ENCODE data around the gene FASN.

The FASN gene

DNA sequence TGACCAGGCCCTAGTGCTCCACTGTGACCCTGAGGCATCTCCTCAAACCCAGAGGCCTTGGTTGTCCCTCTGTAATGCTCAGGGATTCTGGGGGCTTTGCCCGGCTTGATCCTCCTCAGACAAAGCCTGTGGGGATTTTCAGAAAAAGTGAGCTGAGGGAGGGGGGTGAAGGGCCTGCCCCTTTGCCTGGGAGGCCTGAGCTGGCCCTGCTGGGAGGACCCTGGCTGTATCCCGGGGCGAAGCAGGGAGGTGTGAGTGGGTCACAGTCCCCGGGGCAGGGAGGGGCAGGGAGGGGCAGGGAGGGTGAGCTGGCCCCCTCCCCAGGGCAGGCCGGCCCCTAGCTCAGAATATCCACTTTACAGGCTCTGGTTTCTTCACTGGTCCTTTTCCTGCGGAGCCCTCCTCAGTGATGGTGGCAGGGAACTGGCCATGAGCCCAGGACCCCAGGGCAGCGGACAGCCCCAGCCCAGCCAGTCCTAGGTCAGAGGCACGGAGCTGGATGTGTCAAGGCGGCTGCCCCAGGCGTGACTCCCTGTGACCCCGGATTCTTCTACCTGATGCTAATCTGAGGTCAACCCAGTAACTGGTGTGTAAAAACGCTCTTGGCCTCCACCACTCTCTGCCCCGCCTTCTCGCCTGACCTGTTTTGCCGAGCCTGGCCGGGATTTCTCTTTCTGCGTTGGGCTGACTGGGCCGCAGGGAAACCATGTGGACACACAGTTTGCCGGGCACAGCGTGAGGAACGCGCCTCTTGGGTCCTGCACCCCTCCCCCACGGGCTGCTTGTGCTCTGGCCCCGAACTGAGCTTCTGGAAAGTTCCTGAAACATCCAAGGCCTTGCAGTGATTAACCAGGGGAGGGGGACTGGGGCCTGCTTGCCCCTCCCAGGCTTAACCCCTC is 5.8 kb upstream of the FASN start:
- DNase-seq (ENCODE audit: low read depth) = no peak
- TF ChIP-seq, protein P1, sequence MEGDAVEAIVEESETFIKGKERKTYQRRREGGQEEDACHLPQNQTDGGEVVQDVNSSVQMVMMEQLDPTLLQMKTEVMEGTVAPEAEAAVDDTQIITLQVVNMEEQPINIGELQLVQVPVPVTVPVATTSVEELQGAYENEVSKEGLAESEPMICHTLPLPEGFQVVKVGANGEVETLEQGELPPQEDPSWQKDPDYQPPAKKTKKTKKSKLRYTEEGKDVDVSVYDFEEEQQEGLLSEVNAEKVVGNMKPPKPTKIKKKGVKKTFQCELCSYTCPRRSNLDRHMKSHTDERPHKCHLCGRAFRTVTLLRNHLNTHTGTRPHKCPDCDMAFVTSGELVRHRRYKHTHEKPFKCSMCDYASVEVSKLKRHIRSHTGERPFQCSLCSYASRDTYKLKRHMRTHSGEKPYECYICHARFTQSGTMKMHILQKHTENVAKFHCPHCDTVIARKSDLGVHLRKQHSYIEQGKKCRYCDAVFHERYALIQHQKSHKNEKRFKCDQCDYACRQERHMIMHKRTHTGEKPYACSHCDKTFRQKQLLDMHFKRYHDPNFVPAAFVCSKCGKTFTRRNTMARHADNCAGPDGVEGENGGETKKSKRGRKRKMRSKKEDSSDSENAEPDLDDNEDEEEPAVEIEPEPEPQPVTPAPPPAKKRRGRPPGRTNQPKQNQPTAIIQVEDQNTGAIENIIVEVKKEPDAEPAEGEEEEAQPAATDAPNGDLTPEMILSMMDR (IDR thresholded peaks at IDR 0.05; ENCODE audit: low read depth, low read length, missing control alignments) = no peak
- no peak overlapping the region for H3K4me3 ChIP-seq (ENCODE audit: low read depth, low read length)
- in situ Hi-C loops (cut with HindIII; ENCODE audit: low sequenced_read_pairs) = no loop called here

GRCh38 chr17:82101767-82102679 is 4.0 kb upstream of the FASN start:
- no peak for DNase-seq (ENCODE audit: low read depth)
- H3K4me3 ChIP-seq (ENCODE audit: low read depth, low read length) = no peak overlapping the region
- TF ChIP-seq, protein P1 (IDR thresholded peaks at IDR 0.05; ENCODE audit: low read depth, low read length, missing control alignments) = no peak
- in situ Hi-C loops (cut with HindIII; ENCODE audit: low sequenced_read_pairs) = no loop called here

- TF ChIP-seq, protein P1 (IDR thresholded peaks at IDR 0.05; ENCODE audit: low read depth, low read length, missing control alignments) = no peak
- DNase-seq (ENCODE audit: low read depth) = no peak
- in situ Hi-C loops (cut with HindIII; ENCODE audit: low sequenced_read_pairs) = no loop called here
- H3K4me3 ChIP-seq (ENCODE audit: low read depth, low read length) = no peak overlapping the region
Measured at GRCh38 chr17:82101301-82101715, 3.3 kb upstream of the FASN start.

- DNase-seq (ENCODE audit: low read depth) = no peak
- no peak overlapping the region for H3K4me3 ChIP-seq (ENCODE audit: low read depth, low read length)
Measured at GRCh38 chr17:82100502-82101298, 2.7 kb upstream of the FASN start.

DNA sequence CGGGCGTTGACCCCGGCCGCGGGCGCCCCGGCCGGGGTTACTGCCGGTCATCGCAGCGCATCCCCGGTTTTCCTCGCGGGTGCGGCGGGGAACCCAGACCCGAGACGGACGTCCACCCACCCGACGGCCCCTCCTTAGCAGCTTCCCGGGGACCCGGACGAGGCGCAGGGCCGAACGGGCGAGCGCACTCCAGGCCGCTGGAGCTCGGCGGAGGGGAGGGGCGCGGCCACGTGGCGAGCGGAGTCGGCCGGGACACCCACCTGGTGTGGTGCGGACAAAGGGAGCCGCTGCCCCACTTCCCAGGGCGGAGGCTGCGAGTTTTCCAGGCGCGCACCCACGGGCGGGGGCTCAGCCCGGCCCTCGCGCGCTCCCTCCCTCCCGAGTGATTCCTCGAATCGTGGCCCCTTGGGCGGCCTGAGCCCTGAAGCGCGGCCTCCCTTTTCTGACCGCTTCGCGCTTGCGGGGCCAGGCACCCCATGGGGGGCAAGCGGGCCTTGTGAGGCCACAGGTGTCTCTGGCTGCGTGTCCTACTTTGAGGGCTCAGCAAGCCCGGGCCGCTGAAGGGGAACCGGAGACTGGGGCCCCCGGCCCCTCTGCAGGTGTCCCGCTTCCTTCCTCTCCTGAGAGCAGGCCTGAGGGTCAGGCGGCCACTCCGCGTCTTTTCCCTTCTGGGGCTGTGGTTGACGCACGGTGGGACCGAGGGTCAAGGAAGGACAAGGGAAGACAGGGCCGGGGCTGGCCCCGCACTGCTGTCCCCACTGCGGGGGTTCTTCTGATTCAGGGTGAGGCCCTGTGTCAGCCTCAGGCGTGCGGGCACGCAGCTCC is 1.1 kb upstream of the FASN start:
- TF ChIP-seq, protein P1 (IDR thresholded peaks at IDR 0.05; ENCODE audit: low read depth, low read length, missing control alignments) = no peak
- no peak for DNase-seq (ENCODE audit: low read depth)
- H3K4me3 ChIP-seq (ENCODE audit: low read depth, low read length) = peak overlapping the region; percentile 44
- in situ Hi-C loops (cut with HindIII; ENCODE audit: low sequenced_read_pairs) = no loop called here

More at GRCh38 chr17:82100502-82101298, 2.7 kb upstream of the FASN start:
- TF ChIP-seq, protein P1 (IDR thresholded peaks at IDR 0.05; ENCODE audit: low read depth, low read length, missing control alignments) = no peak
- in situ Hi-C loops (cut with HindIII; ENCODE audit: low sequenced_read_pairs) = no loop called here
